Fibroblast of skin of left biceps (primary cell): ENCODE measurements around the gene ANKZF1.

Experiments used
- DNase-seq, 2 experiments: peaks; one replicate each; pipeline ENCODE4 v3.0.0-alpha.2; 2013; ENCODE audit warnings: low read depth in 2 of 2

Gene ANKZF1

GRCh38 chr2:219223831-219224610, 5.6 kb upstream of the ANKZF1 start:
- no peak for DNase-seq

- DNase-seq, result no peak
Measured at GRCh38 chr2:219225350-219225749, 4.3 kb upstream of the ANKZF1 start.

- no peak for DNase-seq
Measured at GRCh38 chr2:219228041-219228910, 1.3 kb upstream of the ANKZF1 start.

GRCh38 chr2:219228911-219229304, 698 bp upstream of the ANKZF1 start:
- no peak for DNase-seq

- DNase-seq, result no peak
Measured at GRCh38 chr2:219230059-219230540, 494 bp downstream of the ANKZF1 start.

GRCh38 chr2:219234331-219234730, 4.7 kb downstream of the ANKZF1 start:
- DNase-seq, result no peak

GRCh38 chr2:219243291-219243761, 13.7 kb downstream of the ANKZF1 start:
- no peak for DNase-seq

- no peak for DNase-seq
Measured at GRCh38 chr2:219244789-219245147, 15.2 kb downstream of the ANKZF1 start.

- DNase-seq, result peak; percentile 72 to 73
Measured at GRCh38 chr2:219245148-219245898, 15.7 kb downstream of the ANKZF1 start, which contains the start of the genes GLB1L and STK16. GLB1L (minus strand) TSS chr2:219245444; CDS start chr2:219243573, 1,871 bp downstream. STK16 (plus strand) TSS chr2:219245479; CDS start chr2:219246000, 521 bp downstream.

GRCh38 chr2:219245899-219246230, 16.3 kb downstream of the ANKZF1 start:
- DNase-seq, result no peak

GRCh38 chr2:219246559-219246958, 17.0 kb downstream of the ANKZF1 start:
- DNase-seq, result no peak

GRCh38 chr2:219247678-219248642, 18.4 kb downstream of the ANKZF1 start:
- DNase-seq, result no peak

GRCh38 chr2:219248845-219249202, 19.2 kb downstream of the ANKZF1 start:
- DNase-seq, result no peak

GRCh38 chr2:219249203-219249980, 19.8 kb downstream of the ANKZF1 start:
- peak in 1 of 2 experiments; percentile 33 for DNase-seq

GRCh38 chr2:219250049-219250781, 20.6 kb downstream of the ANKZF1 start:
- no peak for DNase-seq

GRCh38 chr2:219251656-219252055, 22.1 kb downstream of the ANKZF1 start:
- DNase-seq, result no peak

GRCh38 chr2:219252084-219252483, 22.5 kb downstream of the ANKZF1 start:
- no peak for DNase-seq

GRCh38 chr2:219252570-219252899, 22.9 kb downstream of the ANKZF1 start:
- DNase-seq, result no peak
